Right lobe of liver (tissue), 6 donors: ENCODE results near the gene CUBN. TPM values are rescaled to one million over a fixed set of nuclear protein-coding genes. Genes with fewer than 3 reads are reported as not detected.

Experiments used
- ATAC-seq, 4 donors: fragments of 200-7000 bp; cut with Tn5 transposase; one replicate each; pipeline ENCODE4 v1.9.1; 2020; ENCODE audit warnings: mild to moderate bottlenecking in 4 of 4, moderate library complexity in 4 of 4
- DNase-seq, 3 donors: peaks; one replicate each; pipeline ENCODE4 v3.0.0-alpha.2; 2020
- H3K27ac ChIP-seq, 3 donors: fragments of 200-600 bp; one replicate each; pipeline ENCODE4 v1.8.0; 2022
- H3K27me3 ChIP-seq, 2 donors: fragments of 200-600 bp; one replicate each; pipeline ENCODE4 v1.8.0; 2022
- H3K36me3 ChIP-seq, 4 donors: fragments of 200-600 bp; sonication (generic) in 1 of 4; one replicate each; pipeline versions ENCODE4 v1.5.1 to v1.8.0; 2017 to 2022; ENCODE audit warnings: control low read depth in 1 of 4
- H3K4me1 ChIP-seq, 4 donors: fragments of 200-600 bp; sonication (generic) in 1 of 4; one replicate each; pipeline versions ENCODE4 v1.5.1 to v1.8.0; 2017 to 2022; ENCODE audit warnings: control low read depth in 1 of 4
- H3K4me3 ChIP-seq, 3 donors: fragments of 200-600 bp; one replicate each; pipeline ENCODE4 v1.8.0; 2022
- H3K9me3 ChIP-seq, 4 donors: fragments of 200-600 bp; sonication (generic) in 1 of 4; one replicate each; pipeline versions ENCODE4 v1.5.1 to v1.8.0; 2017 to 2022; ENCODE audit warnings: control low read depth in 1 of 4
- POLR2A ChIP-seq: fragments of 450-650 bp; IDR thresholded peaks from one replicate; pipeline ENCODE4 v1.6.1; 2017; ENCODE audit warnings: antibody characterized with exemption, mild to moderate bottlenecking
- WGBS: methylation state at CpG from one replicate; pipeline ENCODE4 v1.1.6; 2018; ENCODE audit warnings: low coverage, low lambda C conversion rate; ENCODE audit not compliant: insufficient coverage; ENCODE audit errors: missing lambda C conversion rate; 5-methylcytosine and 5-hydroxymethylcytosine counted together
- intact Hi-C, 2 donors: fragments of 100-400 bp; cut with DNase I; formaldehyde crosslinking; loops; one replicate each; pipeline versions ENCODE4 v1.11.2 to v1.14.1; 2022
- total RNA-seq, 6 experiments: library from RNA; depleted of rRNA in 2 of 6; stranded (reverse); fragments of >200 nt in 2 of 6; fragmentation: NEBNext Ultra II Directional in 3 of 6; extraction: Animal tissue kit (Norgen Biotek cat#: 25700) in 3 of 6; gene quantifications; one replicate each; pipeline versions ENCODE4 v1.1.0 to v1.2.4, GENCODE V29; 2016 to 2023
- TF ChIP-seq, protein P1 (sequence below), 4 donors: fragments of 200-600 bp in 3 of 4; fragments of 450-650 bp in 1 of 4; IDR thresholded peaks; one replicate each; pipeline versions ENCODE4 v1.5.1 to v1.8.0; 2016 to 2022; ENCODE audit warnings: antibody characterized with exemption in 4 of 4, mild to moderate bottlenecking in 2 of 4
- donor health status: DM: no; HTN: yes; CAD: no.
- donor health status: DM: no; HTN: no; CAD: no.
- donor health status: DM: no; HTN: no; CAD: no.
- donor health status: DM: no; HTN: yes; CAD: no.
- donor health status: DM: no; HTN: yes; CAD: no.

CUBN gene
- total RNA-seq, 6 experiments from 2014 or later: 0.07 to 0.74 (median 0.27) TPM

DNA sequence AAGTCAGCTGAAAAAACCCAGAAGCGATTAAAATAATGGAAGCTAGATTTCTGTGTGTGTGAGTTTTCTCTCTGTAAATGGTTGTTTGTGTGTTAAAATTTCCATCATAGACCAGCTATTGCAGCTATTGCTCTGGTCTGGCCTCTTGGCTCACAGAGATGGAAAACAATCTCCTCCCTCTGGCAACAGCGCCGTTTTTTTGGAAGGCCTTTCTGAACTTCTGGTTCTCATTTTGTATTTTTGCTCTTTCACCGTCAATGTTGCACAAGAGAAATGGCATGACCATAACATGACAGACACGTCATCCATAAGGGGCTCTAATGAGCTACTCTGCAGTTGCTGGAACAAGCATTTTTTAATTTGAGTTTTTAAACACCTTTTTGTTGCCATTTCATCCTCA lies 91.0 kb downstream of the CUBN start:
- no peaks in the 10 kb centered on the region for H3K36me3 ChIP-seq
- 42% methylated on average over 5 of the region's 5 CpGs for WGBS
- no peak overlapping the region for H3K4me3 ChIP-seq
- no peaks in the 10 kb centered on the region for H3K27me3 ChIP-seq
- intact Hi-C loops: no loop called here
- ATAC-seq (no peak), DNase-seq (no peak)
- H3K4me1 ChIP-seq: no peaks in the 10 kb centered on the region
- TF ChIP-seq, protein P1, sequence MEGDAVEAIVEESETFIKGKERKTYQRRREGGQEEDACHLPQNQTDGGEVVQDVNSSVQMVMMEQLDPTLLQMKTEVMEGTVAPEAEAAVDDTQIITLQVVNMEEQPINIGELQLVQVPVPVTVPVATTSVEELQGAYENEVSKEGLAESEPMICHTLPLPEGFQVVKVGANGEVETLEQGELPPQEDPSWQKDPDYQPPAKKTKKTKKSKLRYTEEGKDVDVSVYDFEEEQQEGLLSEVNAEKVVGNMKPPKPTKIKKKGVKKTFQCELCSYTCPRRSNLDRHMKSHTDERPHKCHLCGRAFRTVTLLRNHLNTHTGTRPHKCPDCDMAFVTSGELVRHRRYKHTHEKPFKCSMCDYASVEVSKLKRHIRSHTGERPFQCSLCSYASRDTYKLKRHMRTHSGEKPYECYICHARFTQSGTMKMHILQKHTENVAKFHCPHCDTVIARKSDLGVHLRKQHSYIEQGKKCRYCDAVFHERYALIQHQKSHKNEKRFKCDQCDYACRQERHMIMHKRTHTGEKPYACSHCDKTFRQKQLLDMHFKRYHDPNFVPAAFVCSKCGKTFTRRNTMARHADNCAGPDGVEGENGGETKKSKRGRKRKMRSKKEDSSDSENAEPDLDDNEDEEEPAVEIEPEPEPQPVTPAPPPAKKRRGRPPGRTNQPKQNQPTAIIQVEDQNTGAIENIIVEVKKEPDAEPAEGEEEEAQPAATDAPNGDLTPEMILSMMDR (IDR thresholded peaks at IDR 0.05): no peak
- no peak for TF ChIP-seq POLR2A
- no peaks in the 10 kb centered on the region for H3K9me3 ChIP-seq
- H3K27ac ChIP-seq: no peak overlapping the region

DNA sequence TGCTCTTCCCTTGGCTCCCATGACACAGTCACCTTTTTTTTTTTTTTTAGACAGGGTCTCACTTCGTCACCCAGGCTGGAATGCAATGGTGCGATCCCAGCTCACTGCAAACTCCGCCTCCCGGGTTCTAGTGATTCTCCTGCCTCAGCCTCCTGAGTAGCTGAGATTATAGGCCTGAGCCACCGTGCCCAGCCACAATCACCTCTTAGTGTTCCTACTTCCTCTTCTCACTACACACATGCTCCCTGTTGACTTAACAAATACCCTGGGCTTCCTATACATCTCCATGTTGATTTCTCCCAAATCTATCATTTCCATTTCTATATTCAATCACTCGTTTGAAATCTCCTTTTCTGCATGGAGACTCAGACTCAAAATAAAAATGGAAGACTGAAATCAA lies 91.7 kb downstream of the CUBN start:
- intact Hi-C loops: no loop called here
- no peak overlapping the region for H3K27ac ChIP-seq
- DNase-seq: no peak
- 74% methylated on average over 2 of the region's 6 CpGs for WGBS
- no peaks in the 10 kb centered on the region for H3K36me3 ChIP-seq
- no peaks in the 10 kb centered on the region for H3K4me1 ChIP-seq
- H3K9me3 ChIP-seq: no peaks in the 10 kb centered on the region
- H3K27me3 ChIP-seq: no peaks in the 10 kb centered on the region
- no peak for TF ChIP-seq POLR2A
- TF ChIP-seq, protein P1 (IDR thresholded peaks at IDR 0.05): no peak
- ATAC-seq: no peak
- H3K4me3 ChIP-seq: no peak overlapping the region

GRCh38 chr10:17035446-17035845 lies 94.2 kb downstream of the CUBN start:
- Histone ChIP-seq H3K4me3 (no peak overlapping the region), H3K4me1 (no peaks in the 10 kb centered on the region), H3K9me3 (no peaks in the 10 kb centered on the region), H3K27ac (no peak overlapping the region), H3K36me3 (no peaks in the 10 kb centered on the region), H3K27me3 (no peaks in the 10 kb centered on the region)
- no peak for TF ChIP-seq POLR2A
- TF ChIP-seq, protein P1 (IDR thresholded peaks at IDR 0.05): no peak
- DNase-seq (no peak), ATAC-seq (no peak)
- intact Hi-C loops: no loop called here
- no CpG with 5 or more reads among the region's 1 CpG for WGBS

DNA sequence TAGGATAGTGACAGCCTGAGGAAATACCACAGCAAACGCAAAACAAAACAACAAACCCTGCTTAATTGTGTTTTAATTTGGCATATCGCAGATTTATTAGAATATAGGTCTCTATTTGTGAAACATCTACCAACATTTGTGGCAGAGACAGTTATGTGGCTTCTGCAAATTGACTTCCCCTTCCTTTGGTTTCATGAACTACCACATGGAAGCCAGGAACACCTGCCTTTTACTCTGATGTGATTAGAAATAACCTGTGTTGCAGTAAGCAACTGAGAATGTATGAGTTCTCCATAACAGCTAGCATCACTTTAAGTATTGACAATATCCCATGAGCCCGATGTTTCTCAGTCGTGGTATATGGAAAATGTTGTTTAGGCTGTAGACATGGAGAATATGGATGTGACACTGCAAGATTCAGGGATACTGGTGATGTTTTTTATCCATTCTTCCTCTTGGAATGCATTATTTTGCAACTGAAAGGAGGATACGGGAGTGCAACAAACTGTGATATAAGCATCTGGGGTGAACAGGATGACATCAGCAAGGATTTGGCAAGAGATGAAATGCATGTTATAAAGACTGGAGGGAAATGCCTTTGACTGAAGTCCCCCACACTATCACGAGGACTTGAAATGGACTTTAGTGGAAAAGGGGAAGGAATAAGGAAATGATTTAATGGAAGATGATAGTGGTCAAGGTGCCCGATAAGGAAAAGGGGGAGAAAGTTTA lies 95.9 kb downstream of the CUBN start:
- H3K9me3 ChIP-seq: no peaks in the 10 kb centered on the region
- intact Hi-C loops: no loop called here
- WGBS: 56% methylated on average over 7 of the region's 7 CpGs
- no peaks in the 10 kb centered on the region for H3K27me3 ChIP-seq
- peaks cover 0 to 3% (median 0%) of the 10 kb centered on the region in 4 donors for H3K4me1 ChIP-seq
- no peaks in the 10 kb centered on the region for H3K36me3 ChIP-seq
- ATAC-seq (no peak), DNase-seq (no peak)
- TF ChIP-seq POLR2A: no peak
- TF ChIP-seq, protein P1 (IDR thresholded peaks at IDR 0.05): no peak
- no peak overlapping the region for H3K4me3 ChIP-seq
- H3K27ac ChIP-seq: no peak overlapping the region
